Neuron (in vitro differentiated cells): Measurements from ENCODE around the gene CAPN10.
"Not testable (repeated sequence)": the region's sequence is repeated elsewhere in the genome, so short reads cannot be mapped to it uniquely, and the experiment has no call there.

Experiments used
- H2AFZ ChIP-seq: one replicate; pipeline ENCODE4 v1.6.1; 2013; ENCODE audit warnings: low read depth, mild to moderate bottlenecking, inconsistent platforms, low read length, moderate library complexity
- H3K27me3 ChIP-seq: one replicate; pipeline ENCODE4 v1.6.1; 2013; ENCODE audit warnings: low read length; ENCODE audit not compliant: insufficient read depth
- H3K36me3 ChIP-seq: one replicate; pipeline ENCODE4 v1.6.1; 2013; ENCODE audit warnings: low read length; ENCODE audit not compliant: insufficient read depth
- H3K4me1 ChIP-seq: one replicate; pipeline ENCODE4 v1.6.1; 2013; ENCODE audit warnings: low read length; ENCODE audit not compliant: insufficient read depth
- H3K4me3 ChIP-seq: 2 replicates; pipeline ENCODE4 v1.5.1; 2013; ENCODE audit warnings: mild to moderate bottlenecking, low read length, moderate library complexity
- H3K9me3 ChIP-seq: one replicate; pipeline ENCODE4 v1.6.1; 2013; ENCODE audit warnings: low read length

Gene CAPN10

GRCh38 chr2:240615396-240615795 lies 28.9 kb downstream of the CAPN10 start:
- no peaks in the 10 kb centered on the region for H3K36me3 ChIP-seq
- H3K27me3 ChIP-seq = no peaks in the 10 kb centered on the region
- no peak overlapping the region for H2AFZ ChIP-seq
- no peak overlapping the region for H3K4me3 ChIP-seq
- no peaks in the 10 kb centered on the region for H3K4me1 ChIP-seq
- H3K9me3 ChIP-seq = peaks cover 11% of the 10 kb centered on the region

- H3K4me1 ChIP-seq = no peaks in the 10 kb centered on the region
- H2AFZ ChIP-seq = no peak overlapping the region
- H3K4me3 ChIP-seq = no peak overlapping the region
- no peaks in the 10 kb centered on the region for H3K36me3 ChIP-seq
- peaks cover 11% of the 10 kb centered on the region for H3K9me3 ChIP-seq
- H3K27me3 ChIP-seq = no peaks in the 10 kb centered on the region
Measured at GRCh38 chr2:240615820-240616547, 29.4 kb downstream of the CAPN10 start.

GRCh38 chr2:240616860-240617666 lies 30.5 kb downstream of the CAPN10 start:
- H3K4me1 ChIP-seq, H3K36me3 ChIP-seq, H2AFZ ChIP-seq, H3K4me3 ChIP-seq, H3K27me3 ChIP-seq: not testable (repeated sequence)
- H3K9me3 ChIP-seq = peaks cover 11% of the 10 kb centered on the region

- H3K4me1 ChIP-seq = no peaks in the 10 kb centered on the region
- H3K27me3 ChIP-seq = no peaks in the 10 kb centered on the region
- peaks cover 11% of the 10 kb centered on the region for H3K9me3 ChIP-seq
- no peaks in the 10 kb centered on the region for H3K36me3 ChIP-seq
- no peak overlapping the region for H3K4me3 ChIP-seq
- no peak overlapping the region for H2AFZ ChIP-seq
Measured at GRCh38 chr2:240618776-240619175, 32.2 kb downstream of the CAPN10 start.

GRCh38 chr2:240619506-240620148 lies 33.1 kb downstream of the CAPN10 start:
- no peaks in the 10 kb centered on the region for H3K36me3 ChIP-seq
- no peaks in the 10 kb centered on the region for H3K27me3 ChIP-seq
- H3K4me3 ChIP-seq = no peak overlapping the region
- peaks cover 11% of the 10 kb centered on the region for H3K9me3 ChIP-seq
- H2AFZ ChIP-seq = no peak overlapping the region
- H3K4me1 ChIP-seq = no peaks in the 10 kb centered on the region

- Histone ChIP-seq H3K4me1 (peaks cover 4% of the 10 kb centered on the region), H3K36me3 (no peaks in the 10 kb centered on the region), H2AFZ (no peak overlapping the region), H3K27me3 (no peaks in the 10 kb centered on the region), H3K9me3 (peaks cover 11% of the 10 kb centered on the region), H3K4me3 (no peak overlapping the region)
Measured at GRCh38 chr2:240620149-240620731, 33.7 kb downstream of the CAPN10 start.

GRCh38 chr2:240620859-240621258 lies 34.3 kb downstream of the CAPN10 start:
- Histone ChIP-seq H2AFZ (no peak overlapping the region), H3K27me3 (no peaks in the 10 kb centered on the region), H3K4me3 (no peak overlapping the region), H3K9me3 (peaks cover 11% of the 10 kb centered on the region), H3K36me3 (no peaks in the 10 kb centered on the region), H3K4me1 (peaks cover 6% of the 10 kb centered on the region)

- H3K27me3 ChIP-seq = no peaks in the 10 kb centered on the region
- H3K4me1 ChIP-seq = peaks cover 6% of the 10 kb centered on the region
- H2AFZ ChIP-seq = no peak overlapping the region
- no peaks in the 10 kb centered on the region for H3K36me3 ChIP-seq
- H3K9me3 ChIP-seq = peaks cover 8% of the 10 kb centered on the region
- H3K4me3 ChIP-seq = no peak overlapping the region
Measured at GRCh38 chr2:240622060-240622411, 35.5 kb downstream of the CAPN10 start.

GRCh38 chr2:240622531-240623235 lies 36.1 kb downstream of the CAPN10 start:
- no peak overlapping the region for H2AFZ ChIP-seq
- peaks cover 6% of the 10 kb centered on the region for H3K4me1 ChIP-seq
- H3K36me3 ChIP-seq = no peaks in the 10 kb centered on the region
- H3K9me3 ChIP-seq = peaks cover 8% of the 10 kb centered on the region
- no peak overlapping the region for H3K4me3 ChIP-seq
- no peaks in the 10 kb centered on the region for H3K27me3 ChIP-seq

- H2AFZ ChIP-seq = no peak overlapping the region
- H3K9me3 ChIP-seq = peaks cover 8% of the 10 kb centered on the region
- no peak overlapping the region for H3K4me3 ChIP-seq
- H3K4me1 ChIP-seq = peaks cover 6% of the 10 kb centered on the region
- H3K36me3 ChIP-seq = no peaks in the 10 kb centered on the region
- no peaks in the 10 kb centered on the region for H3K27me3 ChIP-seq
Measured at GRCh38 chr2:240623531-240624010, 37.0 kb downstream of the CAPN10 start.

GRCh38 chr2:240624011-240624949 lies 37.7 kb downstream of the CAPN10 start:
- Histone ChIP-seq H3K9me3 (peaks cover 3% of the 10 kb centered on the region), H3K36me3 (no peaks in the 10 kb centered on the region), H3K4me3 (no peak overlapping the region), H3K27me3 (no peaks in the 10 kb centered on the region), H2AFZ (no peak overlapping the region), H3K4me1 (peaks cover 6% of the 10 kb centered on the region)
